ENCODE results near the gene UNC5B.

Gene UNC5B

GRCh38 chr10:71237843-71238623 lies 25.7 kb downstream of the UNC5B start:
- in situ Hi-C loops (cut with MboI; ENCODE audit: low sequenced_read_pairs) = no loop called here

- in situ Hi-C loops (cut with MboI; ENCODE audit: low sequenced_read_pairs) = no loop called here
These were observed 26.3 kb downstream of the UNC5B start for GRCh38 chr10:71238626-71239025.

GRCh38 chr10:71239131-71239915 lies 27.0 kb downstream of the UNC5B start:
- in situ Hi-C loops (cut with MboI; ENCODE audit: low sequenced_read_pairs) = no loop called here

GRCh38 chr10:71239946-71240795 lies 27.8 kb downstream of the UNC5B start:
- in situ Hi-C loops (cut with MboI; ENCODE audit: low sequenced_read_pairs) = no loop called here

GRCh38 chr10:71241114-71241829 lies 28.9 kb downstream of the UNC5B start:
- in situ Hi-C loops (cut with MboI; ENCODE audit: low sequenced_read_pairs) = no loop called here

- in situ Hi-C loops (cut with MboI; ENCODE audit: low sequenced_read_pairs) = no loop called here
These were observed 29.7 kb downstream of the UNC5B start for GRCh38 chr10:71241830-71242621.

GRCh38 chr10:71242622-71243009 lies 30.2 kb downstream of the UNC5B start:
- in situ Hi-C loops (cut with MboI; ENCODE audit: low sequenced_read_pairs) = no loop called here

- in situ Hi-C loops (cut with MboI; ENCODE audit: low sequenced_read_pairs) = no loop called here
These were observed 31.5 kb downstream of the UNC5B start for GRCh38 chr10:71243756-71244395.

- in situ Hi-C loops (cut with MboI; ENCODE audit: low sequenced_read_pairs) = no loop called here
These were observed 32.4 kb downstream of the UNC5B start for GRCh38 chr10:71244431-71245419.

GRCh38 chr10:71245420-71246325 lies 33.3 kb downstream of the UNC5B start:
- in situ Hi-C loops (cut with MboI; ENCODE audit: low sequenced_read_pairs) = no loop called here

- in situ Hi-C loops (cut with MboI; ENCODE audit: low sequenced_read_pairs) = no loop called here
These were observed 34.4 kb downstream of the UNC5B start for GRCh38 chr10:71246591-71247413.

- in situ Hi-C loops (cut with MboI; ENCODE audit: low sequenced_read_pairs) = no loop called here
These were observed 35.0 kb downstream of the UNC5B start for GRCh38 chr10:71247414-71247705.

- in situ Hi-C loops (cut with MboI; ENCODE audit: low sequenced_read_pairs) = no loop called here
These were observed 35.4 kb downstream of the UNC5B start for GRCh38 chr10:71247804-71248203.

- in situ Hi-C loops (cut with MboI; ENCODE audit: low sequenced_read_pairs) = no loop called here
These were observed 35.8 kb downstream of the UNC5B start for GRCh38 chr10:71248210-71248609.

GRCh38 chr10:71249996-71250395 lies 37.6 kb downstream of the UNC5B start:
- in situ Hi-C loops (cut with MboI; ENCODE audit: low sequenced_read_pairs) = no loop called here

GRCh38 chr10:71250405-71250804 lies 38.0 kb downstream of the UNC5B start:
- in situ Hi-C loops (cut with MboI; ENCODE audit: low sequenced_read_pairs) = no loop called here

- in situ Hi-C loops (cut with MboI; ENCODE audit: low sequenced_read_pairs) = no loop called here
These were observed 38.5 kb downstream of the UNC5B start for GRCh38 chr10:71250842-71251241.
